ENCODE measurements around the gene CDYL2.

Gene CDYL2

DNA sequence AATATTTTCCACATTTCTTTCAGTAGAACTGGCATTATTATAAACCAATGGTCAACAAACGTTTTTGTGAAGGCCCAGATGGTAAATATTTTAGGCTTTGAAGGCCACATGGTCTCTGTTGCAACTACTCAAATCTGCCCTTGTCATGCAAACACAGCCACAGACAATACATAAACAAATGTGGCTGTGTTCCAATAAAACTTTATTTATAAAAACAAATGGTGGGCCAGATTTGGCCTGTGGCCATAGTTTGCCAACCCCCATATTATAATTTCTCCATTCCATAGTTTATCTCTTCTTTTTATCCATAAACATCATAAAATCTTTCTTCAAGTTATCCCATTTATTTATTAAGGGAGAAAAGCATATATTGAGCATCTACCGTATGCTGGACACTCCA, 98.8 kb downstream of the CDYL2 start:
- no peaks in the 10 kb centered on the region for H3K9me3 Mint-ChIP-seq
- no peaks in the 10 kb centered on the region for H3K27me3 Mint-ChIP-seq
- DNase-seq (no peak), ATAC-seq (replicated peaks) (no peak)
- H3K36me3 Mint-ChIP-seq (ENCODE audit: insufficient read depth), result no peaks in the 10 kb centered on the region
- peaks cover 13 to 18% of the 10 kb centered on the region in 2 donors for H3K4me1 Mint-ChIP-seq (ENCODE audit: low read depth in 2 of 2)
- no peak overlapping the region for H3K27ac Mint-ChIP-seq
- H3K4me3 Mint-ChIP-seq, result no peak overlapping the region

DNA sequence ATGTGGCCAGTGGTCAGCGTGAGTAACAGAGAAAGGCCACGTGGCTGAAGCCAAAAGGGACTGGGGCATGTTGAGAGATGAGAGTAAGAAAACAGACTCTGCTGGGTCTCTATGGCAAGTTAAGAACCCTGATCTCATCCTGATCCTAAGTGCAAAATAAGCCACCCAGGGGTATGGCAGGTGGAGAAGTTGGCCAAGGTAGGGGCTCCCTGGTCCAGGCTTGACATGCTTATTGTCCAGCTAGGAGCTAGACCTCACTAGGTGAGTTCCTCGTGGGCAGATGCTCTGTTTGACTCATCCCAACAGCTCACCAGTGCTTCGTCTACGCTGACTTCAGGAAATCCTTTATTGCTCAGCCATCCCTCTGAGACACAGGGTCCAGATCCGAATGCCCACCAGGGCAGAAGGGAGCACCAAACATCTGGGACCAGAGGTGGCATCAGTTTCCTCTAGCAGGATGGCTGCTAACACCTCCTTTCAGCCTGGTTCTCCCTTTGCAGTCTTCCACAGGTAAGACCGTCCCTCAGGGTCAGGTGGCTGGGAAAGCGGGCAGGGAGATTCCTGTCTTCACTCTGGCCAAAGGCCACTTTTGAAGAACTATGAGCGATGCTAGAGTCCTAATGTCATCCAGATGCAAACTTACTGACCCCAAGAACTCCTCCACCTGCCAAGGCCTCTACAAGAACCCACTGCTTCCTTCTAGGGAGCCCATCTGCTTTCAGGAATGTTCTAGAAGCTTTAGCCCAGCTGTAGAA, 99.5 kb downstream of the CDYL2 start:
- no peaks in the 10 kb centered on the region for H3K36me3 Mint-ChIP-seq (ENCODE audit: insufficient read depth)
- no peaks in the 10 kb centered on the region for H3K27me3 Mint-ChIP-seq
- no peak for DNase-seq
- H3K27ac Mint-ChIP-seq, result no peak overlapping the region
- no peaks in the 10 kb centered on the region for H3K9me3 Mint-ChIP-seq
- H3K4me3 Mint-ChIP-seq, result no peak overlapping the region
- peaks cover 13 to 22% of the 10 kb centered on the region in 2 donors for H3K4me1 Mint-ChIP-seq (ENCODE audit: low read depth in 2 of 2)
- no peak for ATAC-seq (replicated peaks)

DNA sequence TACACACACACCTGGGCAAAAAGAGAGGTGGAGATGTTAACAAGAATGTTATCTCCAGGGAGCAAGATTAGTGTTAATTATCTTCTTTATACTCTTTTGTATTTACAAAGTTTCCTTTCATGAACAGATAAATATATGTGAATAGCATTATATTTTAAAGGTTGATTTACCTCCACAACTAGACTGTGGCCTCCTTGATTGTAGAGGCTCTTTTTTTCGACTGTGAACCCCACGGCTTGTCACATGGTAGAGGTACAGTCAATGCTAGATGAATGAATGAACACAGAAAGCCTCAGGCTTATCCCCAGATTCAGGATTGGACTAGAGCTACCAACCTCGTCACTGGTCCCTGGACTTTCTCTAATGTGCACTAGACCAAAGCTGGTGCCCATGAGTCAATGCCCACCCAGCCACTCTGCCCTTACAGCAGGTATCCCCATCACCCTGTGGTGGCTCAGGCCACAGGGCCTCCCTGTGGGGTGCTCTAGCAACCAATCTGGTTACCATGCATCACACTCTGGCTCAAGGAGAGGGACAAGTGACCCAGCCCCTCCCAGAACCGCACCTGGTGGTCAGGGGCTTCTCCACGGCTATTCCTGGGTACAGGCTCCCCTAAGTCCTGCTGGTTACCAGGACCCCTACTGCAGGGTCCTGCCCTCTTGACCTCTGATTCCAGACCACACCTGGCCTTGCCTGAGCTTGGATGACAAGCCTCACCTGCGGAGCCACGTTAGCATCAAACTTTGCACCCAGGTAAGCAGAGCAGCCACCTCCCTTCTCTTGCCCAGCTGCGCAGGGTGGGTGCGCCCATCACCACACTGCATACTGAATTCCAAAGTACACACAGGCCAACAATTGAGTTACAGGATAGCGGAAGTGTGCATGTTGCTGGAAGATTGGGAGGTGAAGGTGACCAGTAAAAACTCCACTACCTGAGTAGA, 101.0 kb downstream of the CDYL2 start:
- Mint-ChIP-seq H3K4me3 (no peak overlapping the region), H3K36me3 (ENCODE audit: insufficient read depth) (no peaks in the 10 kb centered on the region), H3K27ac (no peak overlapping the region), H3K9me3 (no peaks in the 10 kb centered on the region), H3K27me3 (no peaks in the 10 kb centered on the region), H3K4me1 (ENCODE audit: low read depth in 2 of 2) (peaks cover 17 to 27% of the 10 kb centered on the region in 2 donors)
- no peak for ATAC-seq (replicated peaks)
- no peak for DNase-seq

DNA sequence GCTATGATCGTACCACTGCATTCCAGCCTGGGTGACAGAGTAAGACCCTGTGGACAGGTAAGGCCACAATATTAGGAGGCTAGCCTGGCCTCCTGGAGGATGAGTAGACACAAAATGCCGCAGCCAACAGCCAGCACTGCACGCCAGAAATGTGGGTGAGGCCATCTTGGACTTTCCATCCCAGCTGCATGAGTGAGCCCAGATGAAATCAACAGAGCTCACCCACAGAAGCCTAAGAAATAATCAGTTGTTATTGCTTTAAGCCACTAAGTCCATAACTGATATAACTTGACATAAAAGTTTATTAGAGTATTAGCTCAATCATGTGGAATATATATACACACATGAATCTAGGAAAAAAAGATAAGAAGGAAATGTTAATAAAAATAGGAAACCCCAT, 101.7 kb downstream of the CDYL2 start:
- peaks cover 17 to 27% of the 10 kb centered on the region in 2 donors for H3K4me1 Mint-ChIP-seq (ENCODE audit: low read depth in 2 of 2)
- DNase-seq (no peak), ATAC-seq (replicated peaks) (no peak)
- no peaks in the 10 kb centered on the region for H3K36me3 Mint-ChIP-seq (ENCODE audit: insufficient read depth)
- H3K4me3 Mint-ChIP-seq, result no peak overlapping the region
- H3K9me3 Mint-ChIP-seq, result no peaks in the 10 kb centered on the region
- H3K27me3 Mint-ChIP-seq, result no peaks in the 10 kb centered on the region
- H3K27ac Mint-ChIP-seq, result no peak overlapping the region

DNA sequence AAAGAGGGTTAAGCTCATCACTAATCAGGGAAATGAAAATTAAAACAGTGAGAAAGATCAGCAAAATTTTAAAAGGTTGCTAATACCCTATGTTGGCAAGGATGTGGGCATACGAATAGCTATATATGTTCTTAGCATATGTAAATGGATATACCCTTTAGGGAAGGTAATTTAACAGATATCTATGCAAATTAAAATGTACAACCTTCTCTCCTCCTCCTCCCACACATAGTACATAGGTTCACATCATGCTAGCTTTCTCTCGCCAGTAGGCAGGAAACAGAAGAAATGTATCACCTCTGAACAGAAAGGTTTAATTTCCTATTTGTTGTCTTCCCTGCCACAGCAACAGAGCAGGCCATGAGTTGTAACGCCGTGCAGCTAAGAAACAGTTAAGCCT, 103.8 kb downstream of the CDYL2 start:
- no peaks in the 10 kb centered on the region for H3K36me3 Mint-ChIP-seq (ENCODE audit: insufficient read depth)
- no peaks in the 10 kb centered on the region for H3K9me3 Mint-ChIP-seq
- peak overlapping the region in 1 of 2 donors; percentile 72 for H3K27ac Mint-ChIP-seq
- no peaks in the 10 kb centered on the region for H3K27me3 Mint-ChIP-seq
- peak overlapping the region in 1 of 2 donors; percentile 2 for H3K4me3 Mint-ChIP-seq
- DNase-seq (no peak), ATAC-seq (replicated peaks) (peak; percentile 24)
- peaks cover 17 to 30% of the 10 kb centered on the region in 2 donors for H3K4me1 Mint-ChIP-seq (ENCODE audit: low read depth in 2 of 2)

DNA sequence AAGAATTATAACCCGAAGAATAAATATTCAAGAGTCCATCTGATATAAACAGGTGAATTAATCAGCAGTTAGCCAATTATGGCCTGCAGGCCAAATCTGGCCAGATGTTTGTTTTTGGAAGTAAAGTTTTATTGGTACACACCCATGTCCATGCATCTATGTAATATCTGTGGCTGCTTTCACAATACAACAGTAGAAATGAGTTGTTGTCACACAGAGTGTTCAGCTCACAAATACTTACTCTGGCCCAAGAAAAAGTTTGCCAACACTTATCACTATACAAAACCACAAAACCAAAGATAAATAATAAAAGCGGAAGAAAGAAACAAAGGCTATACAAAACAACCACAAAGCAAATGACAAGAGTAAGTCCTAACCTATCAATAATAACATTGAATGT, 109.4 kb downstream of the CDYL2 start:
- ATAC-seq (replicated peaks), result no peak
- H3K36me3 Mint-ChIP-seq (ENCODE audit: insufficient read depth), result no peaks in the 10 kb centered on the region
- no peak overlapping the region for H3K4me3 Mint-ChIP-seq
- H3K27me3 Mint-ChIP-seq, result no peaks in the 10 kb centered on the region
- peaks cover 19 to 50% of the 10 kb centered on the region in 2 donors for H3K4me1 Mint-ChIP-seq (ENCODE audit: low read depth in 2 of 2)
- no peak for DNase-seq
- no peaks in the 10 kb centered on the region for H3K9me3 Mint-ChIP-seq
- no peak overlapping the region for H3K27ac Mint-ChIP-seq

DNA sequence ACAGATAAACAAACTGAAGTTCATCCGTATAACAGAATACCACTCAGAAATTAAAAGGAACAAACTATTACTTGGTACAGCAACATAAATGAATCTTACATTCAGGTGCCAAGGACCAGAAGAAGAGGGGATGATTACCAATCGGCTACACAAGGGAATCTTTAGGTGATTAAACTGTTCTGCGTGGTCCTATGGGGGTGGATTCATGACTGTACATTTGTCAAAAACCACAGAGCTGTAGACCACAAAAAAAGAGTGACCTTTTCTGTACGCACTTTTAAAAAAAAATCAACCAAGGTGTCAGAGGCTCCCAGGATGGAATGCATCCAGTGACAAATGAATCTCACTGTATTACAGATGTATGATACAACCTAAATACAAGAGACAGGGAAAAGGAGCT, 110.8 kb downstream of the CDYL2 start:
- no peak for DNase-seq
- ATAC-seq (replicated peaks), result no peak

DNA sequence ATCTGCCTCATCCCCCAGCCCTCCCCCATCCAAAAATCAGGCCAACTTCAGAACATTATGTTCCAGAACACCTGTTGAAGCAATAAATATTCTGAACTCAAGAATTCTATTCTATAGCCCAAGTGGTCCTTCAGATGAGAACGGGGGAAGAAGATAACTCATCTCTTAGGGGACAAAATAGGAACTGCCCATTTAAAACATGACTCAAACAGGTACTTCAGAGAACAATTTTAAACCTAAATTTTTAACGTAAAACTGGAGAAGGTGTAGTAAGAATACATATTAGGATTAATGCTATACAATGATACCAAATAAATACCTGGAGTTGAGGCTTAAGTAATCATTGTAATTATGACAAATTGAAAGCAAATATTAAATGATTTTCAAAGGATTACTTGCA, 112.1 kb downstream of the CDYL2 start:
- Mint-ChIP-seq H3K9me3 (no peaks in the 10 kb centered on the region), H3K36me3 (ENCODE audit: insufficient read depth) (peaks cover 3% of the 10 kb centered on the region), H3K4me3 (peak overlapping the region in 1 of 2 donors; percentile 50), H3K4me1 (ENCODE audit: low read depth in 2 of 2) (peaks cover 19 to 51% of the 10 kb centered on the region in 2 donors), H3K27ac (peak overlapping the region in 1 of 2 donors; percentile 70), H3K27me3 (no peaks in the 10 kb centered on the region)
- ATAC-seq (replicated peaks) (no peak), DNase-seq (no peak)

More for the DNA sequence above, 110.8 kb downstream of the CDYL2 start:
- H3K27ac Mint-ChIP-seq, result peak overlapping the region in 1 of 2 donors; percentile 70
- peaks cover 20 to 53% of the 10 kb centered on the region in 2 donors for H3K4me1 Mint-ChIP-seq (ENCODE audit: low read depth in 2 of 2)
- H3K27me3 Mint-ChIP-seq, result no peaks in the 10 kb centered on the region
- peaks cover 3% of the 10 kb centered on the region for H3K36me3 Mint-ChIP-seq (ENCODE audit: insufficient read depth)
- H3K9me3 Mint-ChIP-seq, result no peaks in the 10 kb centered on the region
- peak overlapping the region in 1 of 2 donors; percentile 50 for H3K4me3 Mint-ChIP-seq

DNA sequence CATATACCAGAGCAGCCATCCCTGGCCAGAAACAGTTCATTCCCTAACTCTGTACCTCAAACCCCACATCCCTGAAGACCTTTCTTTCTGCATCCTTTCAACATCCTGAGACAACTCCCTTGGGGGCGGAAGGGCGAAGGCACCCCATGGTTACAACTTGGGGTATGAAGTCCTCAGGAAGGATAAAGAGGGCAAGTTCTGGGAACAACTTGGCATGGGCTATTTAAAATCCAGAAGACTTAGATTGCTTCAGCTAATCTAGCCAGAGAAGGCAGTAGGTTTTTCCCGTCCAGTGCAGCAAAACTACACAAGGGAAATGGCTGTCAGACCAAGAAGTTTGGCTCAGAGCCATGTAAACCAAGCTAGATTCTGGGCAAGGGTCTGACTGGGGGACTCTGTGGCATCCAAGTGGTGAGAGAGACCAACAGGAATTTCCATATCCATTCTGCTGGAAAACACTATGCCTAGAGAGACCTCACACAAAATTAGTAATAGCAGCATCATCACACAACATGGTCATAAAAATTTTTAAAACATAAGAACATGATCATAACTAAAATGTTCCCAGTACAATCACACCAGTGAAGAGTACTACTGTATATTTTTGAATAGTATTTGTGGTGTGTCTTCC, 113.2 kb downstream of the CDYL2 start:
- Mint-ChIP-seq H3K27ac (no peak overlapping the region), H3K4me3 (peak overlapping the region in 1 of 2 donors; percentile 40), H3K9me3 (no peaks in the 10 kb centered on the region), H3K4me1 (ENCODE audit: low read depth in 2 of 2) (peaks cover 19 to 47% of the 10 kb centered on the region in 2 donors), H3K27me3 (no peaks in the 10 kb centered on the region), H3K36me3 (ENCODE audit: insufficient read depth) (peaks cover 3% of the 10 kb centered on the region)
- ATAC-seq (replicated peaks) (no peak), DNase-seq (no peak)

DNA sequence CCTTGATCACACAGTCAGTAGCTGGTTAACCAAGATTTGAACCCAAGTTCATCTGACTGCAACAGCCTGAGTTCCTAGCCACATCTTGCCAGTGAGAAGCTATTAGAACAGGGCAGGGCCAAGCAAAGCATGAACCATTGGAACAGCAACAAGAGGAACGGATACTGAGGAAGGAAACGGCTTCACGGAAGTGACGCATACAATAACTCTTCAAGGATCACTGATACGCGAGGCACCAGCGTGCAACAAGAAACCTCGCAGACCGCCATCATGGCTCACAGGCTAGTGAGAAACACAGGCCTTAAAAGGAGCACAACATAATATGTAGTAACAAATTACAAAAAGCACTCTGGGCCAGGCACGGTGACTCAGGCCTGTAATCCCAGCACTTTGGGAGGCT, 114.9 kb downstream of the CDYL2 start:
- Mint-ChIP-seq H3K9me3 (no peaks in the 10 kb centered on the region), H3K36me3 (ENCODE audit: insufficient read depth) (peaks cover 3% of the 10 kb centered on the region), H3K4me3 (no peak overlapping the region), H3K27me3 (no peaks in the 10 kb centered on the region), H3K27ac (no peak overlapping the region), H3K4me1 (ENCODE audit: low read depth in 2 of 2) (peaks cover 15 to 38% of the 10 kb centered on the region in 2 donors)
- DNase-seq, result no peak
- ATAC-seq (replicated peaks), result no peak

DNA sequence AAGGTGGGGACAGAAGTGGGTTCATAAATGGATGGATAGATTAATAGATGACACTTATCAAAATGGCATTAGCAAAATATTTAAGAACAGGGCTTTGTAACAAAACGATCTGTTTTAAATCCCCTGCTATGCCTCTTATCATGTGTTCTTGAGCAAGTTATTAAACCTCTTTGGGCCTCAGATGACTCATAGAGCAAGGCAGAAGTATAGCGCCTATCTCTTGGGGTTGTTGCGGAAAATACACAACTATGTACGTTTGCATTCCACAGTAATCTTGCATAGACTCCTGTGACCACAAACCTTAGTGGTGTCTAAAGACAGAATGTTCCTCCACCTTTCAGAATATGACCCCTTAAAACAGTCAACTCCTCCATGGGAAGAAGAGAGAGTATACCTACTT, 116.8 kb downstream of the CDYL2 start:
- Mint-ChIP-seq H3K4me1 (ENCODE audit: low read depth in 2 of 2) (peaks cover 11 to 30% of the 10 kb centered on the region in 2 donors), H3K9me3 (no peaks in the 10 kb centered on the region), H3K4me3 (no peak overlapping the region), H3K27ac (no peak overlapping the region), H3K27me3 (no peaks in the 10 kb centered on the region), H3K36me3 (ENCODE audit: insufficient read depth) (peaks cover 8% of the 10 kb centered on the region)
- DNase-seq, result no peak
- ATAC-seq (replicated peaks), result no peak

DNA sequence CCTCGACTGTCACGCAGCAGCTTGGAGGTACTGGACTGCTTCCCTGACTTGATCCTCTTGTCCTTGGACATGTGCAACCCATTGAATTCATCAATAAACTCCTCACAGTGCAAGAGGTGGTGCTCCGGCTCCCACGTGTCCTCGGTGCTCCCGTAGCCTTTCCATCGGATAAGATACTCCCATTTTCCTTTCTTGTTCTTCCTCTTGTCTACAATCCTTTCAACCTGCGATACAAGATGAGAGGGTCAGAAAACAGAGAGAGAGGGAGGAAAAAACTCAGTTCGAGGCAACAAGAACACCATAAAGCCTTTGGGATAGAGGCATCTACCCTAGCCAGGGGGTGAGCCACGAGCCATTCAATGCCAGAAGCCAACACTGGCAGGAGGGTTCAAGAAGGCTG, 119.5 kb downstream of the CDYL2 start:
- H3K27ac Mint-ChIP-seq, result no peak overlapping the region
- peaks cover 6 to 25% of the 10 kb centered on the region in 2 donors for H3K4me1 Mint-ChIP-seq (ENCODE audit: low read depth in 2 of 2)
- H3K36me3 Mint-ChIP-seq (ENCODE audit: insufficient read depth), result peaks cover 8% of the 10 kb centered on the region
- no peaks in the 10 kb centered on the region for H3K9me3 Mint-ChIP-seq
- no peaks in the 10 kb centered on the region for H3K27me3 Mint-ChIP-seq
- H3K4me3 Mint-ChIP-seq, result no peak overlapping the region
- ATAC-seq (replicated peaks) (no peak), DNase-seq (no peak)

DNA sequence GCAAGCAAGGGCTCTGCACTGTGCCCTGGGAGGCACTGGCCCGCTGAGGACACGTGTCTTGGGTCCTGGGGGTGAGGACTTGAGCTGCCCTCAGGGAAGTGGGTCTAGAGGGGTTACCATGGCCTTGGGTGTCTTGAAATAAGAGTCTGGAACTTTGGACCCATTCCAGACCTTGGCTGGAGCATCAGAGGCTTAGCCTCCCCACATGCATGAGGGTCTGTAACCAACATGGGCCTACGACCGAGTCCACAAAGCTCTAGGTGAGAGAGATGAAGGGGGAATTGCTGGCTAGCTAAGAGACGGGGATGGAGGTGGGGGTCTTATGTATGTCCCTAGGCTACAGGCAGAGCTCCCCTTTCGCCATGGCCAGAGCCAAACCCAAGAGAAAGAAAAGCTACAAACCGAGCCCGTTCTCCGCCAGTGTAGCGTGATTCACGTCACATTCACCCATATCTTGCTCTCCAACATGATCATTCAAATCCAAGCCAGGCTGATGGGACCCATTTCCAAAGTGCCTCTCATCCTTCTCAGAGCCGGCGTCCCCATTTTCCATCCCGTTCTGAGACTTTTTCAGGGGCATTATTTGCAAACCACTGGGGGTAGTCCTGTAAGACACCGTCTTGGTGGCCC, 120.1 kb downstream of the CDYL2 start:
- H3K9me3 Mint-ChIP-seq, result no peaks in the 10 kb centered on the region
- H3K27me3 Mint-ChIP-seq, result no peaks in the 10 kb centered on the region
- DNase-seq (no peak), ATAC-seq (replicated peaks) (no peak)
- H3K4me3 Mint-ChIP-seq, result no peak overlapping the region
- H3K27ac Mint-ChIP-seq, result no peak overlapping the region
- peaks cover 8% of the 10 kb centered on the region for H3K36me3 Mint-ChIP-seq (ENCODE audit: insufficient read depth)
- H3K4me1 Mint-ChIP-seq (ENCODE audit: low read depth in 2 of 2), result peaks cover 6 to 28% of the 10 kb centered on the region in 2 donors
